B cell (primary cell): ENCODE data around the gene EIF5A. TPM values are rescaled to one million over a fixed set of nuclear protein-coding genes. Genes with fewer than 3 reads are reported as not detected.

Experiments used
- ATAC-seq: fragments of 200-7000 bp; cut with Tn5 transposase; one replicate; pipeline ENCODE4 v1.10.0; 2021; ENCODE audit warnings: low read depth, mild to moderate bottlenecking, moderate number of reproducible peaks, moderate library complexity
- CTCF ChIA-PET: fragments of 350-600 bp; sonication (Branson Sonifier 250); formaldehyde crosslinking; loops from one replicate; lab custom pipeline; 2021; ENCODE audit warnings: antibody characterized with exemption, inconsistent platforms; lab: Charles Lee
- POLR2A ChIA-PET: fragments of 350-600 bp; sonication (Branson Sonifier 250); formaldehyde crosslinking; loops from one replicate; lab custom pipeline; 2021; ENCODE audit warnings: antibody characterized with exemption; lab: Charles Lee
- DNase-seq: peaks from one replicate; pipeline ENCODE4 v3.0.0; 2013
- H2AFZ ChIP-seq: 2 replicates; pipeline ENCODE4 v1.6.1; 2012; ENCODE audit warnings: mild to moderate bottlenecking, low read depth, low read length; ENCODE audit not compliant: insufficient read depth, poor library complexity, severe bottlenecking
- H3K27ac ChIP-seq, 2 donors: 1 replicate in 1 of 2; 2 replicates in 1 of 2; pipeline ENCODE4 v1.5.1; 2012 to 2013; ENCODE audit warnings: low read length in 2 of 2, mild to moderate bottlenecking in 2 of 2, moderate library complexity in 1 of 2
- H3K27me3 ChIP-seq, 4 experiments: fragments of 200-600 bp in 1 of 4; sonication (generic) in 1 of 4; replicated peaks in 1 of 4; 1 replicate in 2 of 4; 2 replicates in 2 of 4; pipeline versions ENCODE4 v1.6.1 to v1.7.0; 2013 to 2016; ENCODE audit warnings: low read length in 3 of 4, mild to moderate bottlenecking in 2 of 4, mixed read lengths in 1 of 4, moderate library complexity in 1 of 4; ENCODE audit not compliant: insufficient read depth in 4 of 4, control insufficient read depth in 3 of 4; ENCODE audit errors: control extremely low read depth in 1 of 4
- H3K36me3 ChIP-seq, 2 experiments: replicated peaks in 1 of 2; 1 replicate in 1 of 2; 2 replicates in 1 of 2; pipeline versions ENCODE4 v1.6.1 to v1.7.1; 2013; ENCODE audit warnings: low read length in 1 of 2; ENCODE audit not compliant: insufficient read depth in 2 of 2, control insufficient read depth in 1 of 2; ENCODE audit errors: control extremely low read depth in 1 of 2, extremely low read depth in 1 of 2
- H3K4me1 ChIP-seq, 2 donors: fragments of 200-600 bp in 1 of 2; sonication (generic) in 1 of 2; 1 replicate in 1 of 2; 2 replicates in 1 of 2; pipeline versions ENCODE4 v1.5.1 to v1.6.1; 2013 to 2017; ENCODE audit warnings: low read length in 2 of 2; ENCODE audit not compliant: control insufficient read depth in 2 of 2, insufficient read depth in 2 of 2
- H3K4me2 ChIP-seq: replicated peaks from 2 replicates; pipeline ENCODE3; 2012; ENCODE audit warnings: mild to moderate bottlenecking, low read depth, low read length; ENCODE audit not compliant: poor library complexity, severe bottlenecking
- H3K4me3 ChIP-seq, 5 experiments: fragments of 200-600 bp in 1 of 5; sonication (generic) in 1 of 5; 1 replicate in 3 of 5; 2 replicates in 2 of 5; pipeline versions ENCODE4 v1.5.1 to v1.7.0; 2011 to 2016; ENCODE audit warnings: low read length in 4 of 5, mild to moderate bottlenecking in 4 of 5, low read depth in 2 of 5, control low read depth in 1 of 5, moderate library complexity in 1 of 5; ENCODE audit not compliant: insufficient read depth in 1 of 5; ENCODE audit errors: control extremely low read depth in 1 of 5, extremely low read depth in 1 of 5
- H3K79me2 ChIP-seq: fragments of 200-600 bp; sonication (generic); one replicate; pipeline ENCODE4 v1.6.0; 2016; ENCODE audit warnings: low read length; ENCODE audit not compliant: control insufficient read depth, insufficient read depth
- H3K9ac ChIP-seq: fragments of 200-600 bp; sonication (generic); 2 replicates; pipeline ENCODE4 v1.6.1; 2017; ENCODE audit warnings: mild to moderate bottlenecking, low read length, moderate library complexity
- H3K9me3 ChIP-seq, 3 donors: one replicate each; pipeline versions ENCODE4 v1.6.1 to v1.7.1; 2013; ENCODE audit warnings: low read length in 2 of 3; ENCODE audit not compliant: control insufficient read depth in 2 of 3, insufficient read depth in 1 of 3; ENCODE audit errors: control extremely low read depth in 1 of 3
- H4K20me1 ChIP-seq: 2 replicates; pipeline ENCODE4 v1.6.0; 2012; ENCODE audit warnings: mild to moderate bottlenecking, low read length; ENCODE audit not compliant: insufficient read depth, control insufficient read depth, poor library complexity, severe bottlenecking
- H3K27ac Mint-ChIP-seq: one replicate; pipeline ENCODE4 v1.8.0; 2021; ENCODE audit warnings: mixed read lengths
- H3K27me3 Mint-ChIP-seq: one replicate; pipeline ENCODE4 v1.8.0; 2021; ENCODE audit warnings: mixed read lengths
- H3K4me1 Mint-ChIP-seq: one replicate; pipeline ENCODE4 v1.8.0; 2021; ENCODE audit warnings: mixed read lengths
- H3K4me3 Mint-ChIP-seq: one replicate; pipeline ENCODE4 v1.8.0; 2021; ENCODE audit warnings: mixed read lengths
- H3K9me3 Mint-ChIP-seq: one replicate; pipeline ENCODE4 v1.8.0; 2022; ENCODE audit warnings: mixed read lengths; ENCODE audit not compliant: insufficient read depth
- CTCF ChIP-seq: fragments of 200-600 bp; IDR thresholded peaks from one replicate; pipeline ENCODE4 v1.8.0; 2022; ENCODE audit warnings: antibody characterized with exemption, mild to moderate bottlenecking
- EZH2 ChIP-seq: IDR thresholded peaks from 2 replicates; pipeline ENCODE4 v1.6.1; 2012; ENCODE audit warnings: borderline replicate concordance, low read depth, mild to moderate bottlenecking, moderate library complexity, low read length; ENCODE audit not compliant: insufficient read depth, poor library complexity, severe bottlenecking
- WGBS: methylation state at CpG from one replicate; pipeline ENCODE4 v1.1.5; 2013; ENCODE audit warnings: missing lambda C conversion rate; ENCODE audit not compliant: insufficient coverage; 5-methylcytosine and 5-hydroxymethylcytosine counted together
- intact Hi-C: fragments of 100-400 bp; cut with micrococcal nuclease; formaldehyde crosslinking; loops from one replicate; pipeline ENCODE4 v1.10.0; 2022
- polyA plus RNA-seq: library from polyadenylated mRNA; depleted of rRNA; stranded (reverse); fragments of >200 nt; gene quantifications from 2 replicates; pipeline ENCODE4 v1.2.3, GENCODE V29; 2012
- total RNA-seq, 2 donors: library from RNA; stranded (reverse); fragments of 120-200 nt in 1 of 2; gene quantifications; 1 replicate in 1 of 2; 2 replicates in 1 of 2; pipeline versions ENCODE4 v1.2.3 to v1.2.4, GENCODE V29; 2013 to 2022

EIF5A gene
- total and polyA plus RNA-seq, 2 donors (not counting 1 experiment from before 2014, with no cell fraction given) = 233 to 576 TPM

DNA sequence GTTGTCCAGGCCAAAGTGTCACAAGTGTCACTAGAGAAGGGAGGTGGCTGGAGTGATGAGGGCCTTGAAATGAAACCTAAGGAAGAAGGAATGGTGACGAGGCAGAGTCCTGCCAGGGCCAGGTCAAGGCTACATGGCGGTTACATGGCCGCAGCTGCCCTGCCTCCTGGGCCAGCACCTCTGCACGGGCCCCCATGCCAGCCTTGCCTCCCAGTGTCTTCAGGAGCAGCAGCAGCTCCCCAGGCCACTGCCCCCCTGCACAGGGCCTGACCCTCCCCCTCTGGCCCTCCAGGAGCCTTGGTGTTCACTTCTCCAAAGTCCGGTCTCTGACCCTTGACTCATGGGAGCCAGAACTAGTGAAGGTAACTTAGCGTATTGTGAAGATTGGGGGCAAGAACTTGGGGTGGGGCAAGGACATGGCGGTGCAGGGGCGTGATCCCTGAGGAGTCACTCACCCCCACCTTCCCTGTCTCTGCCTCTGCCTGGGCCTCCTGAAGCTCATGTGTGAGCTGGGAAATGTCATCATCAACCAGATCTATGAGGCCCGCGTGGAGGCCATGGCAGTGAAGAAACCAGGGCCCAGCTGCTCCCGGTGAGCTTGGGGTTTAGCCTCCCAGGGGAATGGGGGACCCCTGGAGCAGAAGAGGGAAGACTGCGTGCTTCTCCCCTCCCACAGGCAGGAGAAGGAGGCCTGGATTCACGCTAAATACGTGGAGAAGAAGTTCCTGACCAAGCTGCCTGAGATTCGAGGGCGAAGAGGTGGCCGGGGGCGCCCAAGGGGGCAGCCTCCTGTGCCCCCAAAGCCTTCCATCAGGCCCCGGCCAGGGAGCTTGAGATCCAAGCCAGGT, 40.4 kb downstream of the EIF5A start:
- H3K4me2 ChIP-seq = no peak overlapping the region
- WGBS = 93% methylated on average over 16 of the region's 19 CpGs

More for the DNA sequence above, 40.4 kb downstream of the EIF5A start:
- Mint-ChIP-seq H3K27ac (no peak overlapping the region), H3K27me3 (no peaks in the 10 kb centered on the region), H3K9me3 (no peaks in the 10 kb centered on the region), H3K4me3 (no peak overlapping the region), H3K4me1 (peaks cover 21% of the 10 kb centered on the region)
- ChIA-PET POLR2A (interaction anchor here (0.5 to 1.3 kb wide), 4 partner anchors 11 to 178 kb away, joined by 3 to 6 read pairs (median 4); partner anchors contain the start of gene ACAP1), CTCF (interaction anchor here (1.1 to 4.6 kb wide), 7 partner anchors 11 to 302 kb away, joined by 3 to 42 read pairs (median 7); partner anchors contain the start of genes ACAP1 and SLC2A4)
- Histone ChIP-seq H3K4me3 (no peak overlapping the region), H3K79me2 (peaks cover 24% of the 10 kb centered on the region), H3K27me3 (no peaks in the 10 kb centered on the region), H4K20me1 (peaks cover 39% of the 10 kb centered on the region), H3K36me3 (peaks cover 8 to 61% of the 10 kb centered on the region in 2 experiments), H2AFZ (no peak overlapping the region), H3K9me3 (no peaks in the 10 kb centered on the region), H3K9ac (no peak overlapping the region), H3K4me1 (peaks cover 10 to 19% of the 10 kb centered on the region in 2 donors), H3K27ac (no peak overlapping the region)
- no peak for ATAC-seq
- intact Hi-C loops = no loop called here
- no peak for TF ChIP-seq CTCF
- TF ChIP-seq EZH2 = no peak
- DNase-seq = peak; percentile 13
